Mucosa of descending colon (tissue), 3 donors: ENCODE results near the gene VWA3A. TPM values are rescaled to one million over a fixed set of nuclear protein-coding genes. Genes with fewer than 3 reads are reported as not detected.
"Not testable (repeated sequence)": the region's sequence is repeated elsewhere in the genome, so short reads cannot be mapped to it uniquely, and the experiment has no call there.

Experiments
- ATAC-seq: fragments of 200-7000 bp; cut with Tn5 transposase; one replicate; pipeline ENCODE4 v1.9.1; 2020; ENCODE audit warnings: mild to moderate bottlenecking, moderate library complexity
- DNase-seq, 3 donors: peaks; one replicate each; pipeline ENCODE4 v3.0.0-alpha.2; 2020
- H3K36me3 ChIP-seq: fragments of 200-600 bp; one replicate; pipeline ENCODE4 v1.8.0; 2021; ENCODE audit warnings: low read depth, mild to moderate bottlenecking
- H3K4me1 ChIP-seq: fragments of 200-600 bp; one replicate; pipeline ENCODE4 v1.8.0; 2021; ENCODE audit warnings: low read depth, mild to moderate bottlenecking
- H3K4me3 ChIP-seq: fragments of 200-600 bp; one replicate; pipeline ENCODE4 v1.8.0; 2021; ENCODE audit warnings: mild to moderate bottlenecking
- H3K9me3 ChIP-seq: fragments of 200-600 bp; one replicate; pipeline ENCODE4 v1.8.0; 2021; ENCODE audit warnings: mild to moderate bottlenecking
- CTCF ChIP-seq: fragments of 200-600 bp; IDR thresholded peaks from one replicate; pipeline ENCODE4 v1.8.0; 2022; ENCODE audit warnings: antibody characterized with exemption, mild to moderate bottlenecking
- intact Hi-C, 2 donors: fragments of 100-400 bp; cut with DNase I in 1 of 2; cut with micrococcal nuclease in 1 of 2; formaldehyde crosslinking; loops; one replicate each; pipeline versions ENCODE4 v1.11.0 to v1.11.1; 2022; cut with DNase I, micrococcal nuclease
- total RNA-seq, 3 donors: library from RNA; stranded (reverse); fragmentation: NEBNext Ultra II Directional in 2 of 3; extraction: Animal tissue kit (Norgen Biotek cat#: 25700) in 2 of 3; gene quantifications; one replicate each; pipeline versions ENCODE4 v1.2.1 to v1.2.4, GENCODE V29; 2021 to 2023
- donor health status: DM: no; HTN: no; CAD: no; lungs with moderate emphysema.
- donor health status: DM: no; HTN: no; CAD: no.
- donor health status: DM: no; HTN: yes; CAD: no.

Gene VWA3A
- total RNA-seq, 3 donors from 2014 or later = 0.44 to 0.46 TPM; not detected in 1

- no peak overlapping the region for H3K4me3 ChIP-seq
- no peaks in the 10 kb centered on the region for H3K36me3 ChIP-seq
- no peak for TF ChIP-seq CTCF
- H3K4me1 ChIP-seq = no peaks in the 10 kb centered on the region
- no peaks in the 10 kb centered on the region for H3K9me3 ChIP-seq
- intact Hi-C loops = loop anchor here in 1 of 2 donors (10.0 kb wide), 1 partner anchor 55 kb away; the partner anchor contains the start of gene SDR42E2
- DNase-seq (no peak), ATAC-seq (no peak)
These were observed 17.0 kb downstream of the VWA3A start for GRCh38 chr16:22109258-22109898.

DNA sequence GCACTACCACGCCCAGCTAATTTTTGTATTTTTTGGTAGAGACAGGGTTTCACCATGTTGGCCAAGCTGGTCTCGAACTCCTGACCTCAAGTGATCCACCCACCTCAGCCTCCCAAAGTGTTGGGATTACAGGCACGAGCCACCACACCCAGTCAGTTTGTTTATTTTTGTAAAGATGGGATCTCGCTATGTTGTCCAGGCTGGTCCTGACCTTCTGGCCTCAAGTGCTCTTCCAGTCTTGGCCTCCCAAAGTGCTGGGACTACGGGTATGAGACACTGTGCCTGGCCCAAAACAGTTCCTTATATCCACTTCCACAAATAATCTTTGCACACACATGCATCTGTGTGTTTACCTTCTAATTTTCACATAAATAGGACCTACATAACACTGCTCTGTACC is 19.3 kb downstream of the VWA3A start:
- H3K9me3 ChIP-seq, H3K4me3 ChIP-seq, intact Hi-C loops, ATAC-seq, H3K36me3 ChIP-seq, DNase-seq, H3K4me1 ChIP-seq: not testable (repeated sequence)

- intact Hi-C loops = no loop called here
- H3K9me3 ChIP-seq = no peaks in the 10 kb centered on the region
- no peak for TF ChIP-seq CTCF
- no peak for DNase-seq
- H3K4me1 ChIP-seq = no peaks in the 10 kb centered on the region
- no peak for ATAC-seq
- no peaks in the 10 kb centered on the region for H3K36me3 ChIP-seq
- no peak overlapping the region for H3K4me3 ChIP-seq
These were observed 23.9 kb downstream of the VWA3A start for GRCh38 chr16:22116095-22116700.

GRCh38 chr16:22117609-22118008 is 25.3 kb downstream of the VWA3A start:
- ATAC-seq = no peak
- H3K4me3 ChIP-seq = no peak overlapping the region
- DNase-seq = no peak
- no peaks in the 10 kb centered on the region for H3K36me3 ChIP-seq
- no peaks in the 10 kb centered on the region for H3K9me3 ChIP-seq
- no peaks in the 10 kb centered on the region for H3K4me1 ChIP-seq
- no peak for TF ChIP-seq CTCF
- intact Hi-C loops = no loop called here

DNA sequence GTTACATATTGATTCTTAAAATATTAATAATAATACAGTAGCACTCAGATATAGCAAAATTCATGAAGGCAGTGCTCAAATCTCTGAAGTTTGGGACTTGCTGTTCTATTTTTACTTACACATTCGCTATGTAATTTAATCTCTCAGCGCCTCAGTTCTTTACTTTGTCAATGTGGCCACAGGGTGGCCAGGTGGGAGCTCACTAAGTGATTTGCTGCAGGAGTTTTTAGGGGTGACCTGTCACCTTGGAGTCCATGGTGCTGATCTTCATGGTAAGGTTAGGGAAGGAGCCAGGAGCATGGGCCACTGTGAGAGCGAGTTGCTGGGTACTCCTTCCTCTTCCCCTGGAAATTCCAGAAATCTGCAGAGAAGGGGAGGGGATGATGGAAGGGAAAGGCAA is 28.1 kb downstream of the VWA3A start:
- no peaks in the 10 kb centered on the region for H3K4me1 ChIP-seq
- ATAC-seq (no peak), DNase-seq (no peak)
- intact Hi-C loops = no loop called here
- H3K4me3 ChIP-seq = no peak overlapping the region
- no peaks in the 10 kb centered on the region for H3K9me3 ChIP-seq
- TF ChIP-seq CTCF = no peak
- H3K36me3 ChIP-seq = no peaks in the 10 kb centered on the region

GRCh38 chr16:22122239-22122638 is 29.9 kb downstream of the VWA3A start:
- H3K9me3 ChIP-seq = no peaks in the 10 kb centered on the region
- intact Hi-C loops = no loop called here
- DNase-seq (no peak), ATAC-seq (no peak)
- no peaks in the 10 kb centered on the region for H3K36me3 ChIP-seq
- no peak for TF ChIP-seq CTCF
- H3K4me3 ChIP-seq = no peak overlapping the region
- no peaks in the 10 kb centered on the region for H3K4me1 ChIP-seq
